ENCODE measurements around the gene CRYZL1. TPM values are rescaled to one million over a fixed set of nuclear protein-coding genes. Genes with fewer than 3 reads are reported as not detected.
"Not testable (repeated sequence)": the region's sequence is repeated elsewhere in the genome, so short reads cannot be mapped to it uniquely, and the experiment has no call there.

CRYZL1 gene
- total RNA-seq, 2 experiments from 2014 or later = 27.4 to 32.7 TPM

GRCh38 chr21:33640697-33641351 is 717 bp downstream of the CRYZL1 start:
- CTCF ChIA-PET = no interaction called here

GRCh38 chr21:33634254-33634653 is 7.3 kb downstream of the CRYZL1 start:
- ChIA-PET POLR2A (no interaction called here), CTCF (no interaction called here)

More at GRCh38 chr21:33640697-33641351, 717 bp downstream of the CRYZL1 start:
- POLR2A ChIA-PET = no interaction called here

- POLR2A ChIA-PET = not testable (repeated sequence)
- CTCF ChIA-PET = interaction anchor here (0.7 to 1.4 kb wide), 2 partner anchors 13 to 847 kb away, joined by 3 to 4 read pairs; no protein-coding TSS in a partner anchor
These were observed 15.4 kb downstream of the CRYZL1 start for GRCh38 chr21:33626151-33626550.

GRCh38 chr21:33622253-33622652 is 19.3 kb downstream of the CRYZL1 start:
- ChIA-PET POLR2A (no interaction called here), CTCF (interaction anchor here (0.7 to 1.5 kb wide), 2 partner anchors 16 to 43 kb away, joined by 3 to 5 read pairs; no protein-coding TSS in a partner anchor)

- POLR2A ChIA-PET = no interaction called here
- CTCF ChIA-PET = no interaction called here
These were observed 21.8 kb downstream of the CRYZL1 start for GRCh38 chr21:33619726-33620125.

- ChIA-PET POLR2A (no interaction called here), CTCF (interaction anchor here (0.7 kb wide), 1 partner anchor 13 kb away, joined by 4 read pairs; no protein-coding TSS in a partner anchor)
These were observed 23.1 kb downstream of the CRYZL1 start for GRCh38 chr21:33618407-33618806.

- CTCF ChIA-PET = interaction anchor here (0.6 to 0.7 kb wide), 3 partner anchors 10 to 981 kb away, joined by 3 to 4 read pairs (median 3); no protein-coding TSS in a partner anchor
- POLR2A ChIA-PET = not testable (repeated sequence)
These were observed 24.0 kb downstream of the CRYZL1 start for GRCh38 chr21:33617565-33617964.

GRCh38 chr21:33611006-33611744 is 30.4 kb downstream of the CRYZL1 start:
- POLR2A ChIA-PET = interaction anchor here (0.6 kb wide), 1 partner anchor 240 kb away, joined by 4 read pairs; no protein-coding TSS in a partner anchor
- CTCF ChIA-PET = no interaction called here

GRCh38 chr21:33608559-33608958 is 33.0 kb downstream of the CRYZL1 start:
- CTCF ChIA-PET = interaction anchor here (0.9 kb wide), 1 partner anchor 247 kb away, joined by 3 read pairs; no protein-coding TSS in a partner anchor
- POLR2A ChIA-PET = no interaction called here

GRCh38 chr21:33598051-33598450 is 43.5 kb downstream of the CRYZL1 start:
- ChIA-PET POLR2A (interaction anchor here (0.6 kb wide), 1 partner anchor 15 kb away, joined by 5 read pairs; no protein-coding TSS in a partner anchor), CTCF (interaction anchor here (0.7 kb wide), 1 partner anchor 43 kb away, joined by 3 read pairs; no protein-coding TSS in a partner anchor)

GRCh38 chr21:33588485-33589335 is 52.8 kb downstream of the CRYZL1 start, which contains the start of gene DONSON:
Gene DONSON, minus strand, starts transcription at chr21:33588684. Its CDS starts 43 bp downstream, at chr21:33588641.
- POLR2A ChIA-PET = interaction anchor here (0.7 to 1.4 kb wide), 6 partner anchors 17 to 109 kb away, joined by 3 to 5 read pairs (median 4); partner anchors contain the start of genes DNAJC28, GART, SON and TMEM50B

GRCh38 chr21:33587792-33588484 is 53.6 kb downstream of the CRYZL1 start:
- CTCF ChIA-PET = interaction anchor here (0.8 to 1.6 kb wide), 3 partner anchors 11 to 18 kb away, joined by 3 to 11 read pairs (median 5); no protein-coding TSS in a partner anchor
- POLR2A ChIA-PET = interaction anchor here (0.7 to 1.4 kb wide), 7 partner anchors 9 to 108 kb away, joined by 3 to 5 read pairs (median 4); partner anchors contain the start of genes DNAJC28, GART, SON and TMEM50B

More at GRCh38 chr21:33588485-33589335, 52.8 kb downstream of the CRYZL1 start, which contains the start of gene DONSON:
- CTCF ChIA-PET = interaction anchor here (1.0 to 1.6 kb wide), 3 partner anchors 10 to 17 kb away, joined by 3 to 11 read pairs (median 3); no protein-coding TSS in a partner anchor

GRCh38 chr21:33586927-33587326 is 54.6 kb downstream of the CRYZL1 start:
- ChIA-PET POLR2A (no interaction called here), CTCF (no interaction called here)

GRCh38 chr21:33584455-33584854 is 57.1 kb downstream of the CRYZL1 start:
- ChIA-PET POLR2A (no interaction called here), CTCF (interaction anchor here (1.3 kb wide), 1 partner anchor 21 kb away, joined by 6 read pairs; no protein-coding TSS in a partner anchor)

- CTCF ChIA-PET = interaction anchor here (1.4 kb wide), 1 partner anchor 10 kb away, joined by 3 read pairs; the partner anchor contains the start of gene DONSON
- POLR2A ChIA-PET = interaction anchor here (0.6 to 1.4 kb wide), 5 partner anchors 9 to 1182 kb away, joined by 3 to 5 read pairs (median 4); no protein-coding TSS in a partner anchor
These were observed 62.5 kb downstream of the CRYZL1 start for GRCh38 chr21:33578959-33579542.

GRCh38 chr21:33578214-33578613 is 63.3 kb downstream of the CRYZL1 start:
- POLR2A ChIA-PET = interaction anchor here (0.7 kb wide), 1 partner anchor 10 kb away, joined by 3 read pairs; no protein-coding TSS in a partner anchor
- CTCF ChIA-PET = interaction anchor here (1.4 kb wide), 1 partner anchor 11 kb away, joined by 3 read pairs; the partner anchor contains the start of gene DONSON

- CTCF ChIA-PET, POLR2A ChIA-PET: not testable (repeated sequence)
These were observed 64.8 kb downstream of the CRYZL1 start for GRCh38 chr21:33576741-33577141.

Data from activated CD8-positive, alpha-beta memory T cell treated with anti-CD3 and anti-CD28 coated beads for 36 hours (primary cell).